Measurements from ENCODE around the gene FAN1.

The FAN1 gene

GRCh38 chr15:30926161-30926560, 22.4 kb downstream of the FAN1 start:
- FAIRE-seq (no peak), DNase-seq (ENCODE audit: insufficient read length, low spot score) (no peak)
- no peak for TF ChIP-seq POLR2A (IDR thresholded peaks at IDR 0.05; ENCODE audit: low read depth, low read length)

- DNase-seq (ENCODE audit: insufficient read length, low spot score), result no peak
- FAIRE-seq, result no peak
- no peak for TF ChIP-seq POLR2A (IDR thresholded peaks at IDR 0.05; ENCODE audit: low read depth, low read length)
These were observed 23.5 kb downstream of the FAN1 start for GRCh38 chr15:30927148-30927761.

- no peak for DNase-seq (ENCODE audit: insufficient read length, low spot score)
- TF ChIP-seq POLR2A (IDR thresholded peaks at IDR 0.05; ENCODE audit: low read depth, low read length), result no peak
- FAIRE-seq, result no peak
These were observed 24.4 kb downstream of the FAN1 start for GRCh38 chr15:30928076-30928475.

GRCh38 chr15:30929064-30929669, 25.5 kb downstream of the FAN1 start:
- no peak for TF ChIP-seq POLR2A (IDR thresholded peaks at IDR 0.05; ENCODE audit: low read depth, low read length)
- FAIRE-seq, result no peak
- DNase-seq (ENCODE audit: insufficient read length, low spot score), result no peak

- FAIRE-seq, result no peak
- no peak for TF ChIP-seq POLR2A (IDR thresholded peaks at IDR 0.05; ENCODE audit: low read depth, low read length)
- DNase-seq (ENCODE audit: insufficient read length, low spot score), result no peak
These were observed 26.3 kb downstream of the FAN1 start for GRCh38 chr15:30929982-30930381.

GRCh38 chr15:30930422-30930821, 26.7 kb downstream of the FAN1 start:
- no peak for FAIRE-seq
- no peak for TF ChIP-seq POLR2A (IDR thresholded peaks at IDR 0.05; ENCODE audit: low read depth, low read length)
- no peak for DNase-seq (ENCODE audit: insufficient read length, low spot score)

- DNase-seq (ENCODE audit: insufficient read length, low spot score) (no peak), FAIRE-seq (no peak)
- TF ChIP-seq POLR2A (IDR thresholded peaks at IDR 0.05; ENCODE audit: low read depth, low read length), result no peak
These were observed 29.6 kb downstream of the FAN1 start for GRCh38 chr15:30933293-30933692.

GRCh38 chr15:30939161-30939560, 35.4 kb downstream of the FAN1 start:
- FAIRE-seq (no peak), DNase-seq (ENCODE audit: insufficient read length, low spot score) (no peak)
- no peak for TF ChIP-seq POLR2A (IDR thresholded peaks at IDR 0.05; ENCODE audit: low read depth, low read length)

GRCh38 chr15:30940359-30940758, 36.6 kb downstream of the FAN1 start:
- no peak for FAIRE-seq
- DNase-seq (ENCODE audit: insufficient read length, low spot score), result no peak

GRCh38 chr15:30941520-30941919, 37.8 kb downstream of the FAN1 start:
- no peak for TF ChIP-seq POLR2A (IDR thresholded peaks at IDR 0.05; ENCODE audit: low read depth, low read length)
- DNase-seq (ENCODE audit: insufficient read length, low spot score) (no peak), FAIRE-seq (no peak)

More at GRCh38 chr15:30940359-30940758, 36.6 kb downstream of the FAN1 start:
- no peak for TF ChIP-seq POLR2A (IDR thresholded peaks at IDR 0.05; ENCODE audit: low read depth, low read length)

GRCh38 chr15:30943654-30944335, 40.1 kb downstream of the FAN1 start:
- no peak for FAIRE-seq
- TF ChIP-seq POLR2A (IDR thresholded peaks at IDR 0.05; ENCODE audit: low read depth, low read length), result no peak
- DNase-seq (ENCODE audit: insufficient read length, low spot score), result no peak

- DNase-seq (ENCODE audit: insufficient read length, low spot score) (no peak), FAIRE-seq (peak; percentile 58)
- no peak for TF ChIP-seq POLR2A (IDR thresholded peaks at IDR 0.05; ENCODE audit: low read depth, low read length)
These were observed 49.5 kb downstream of the FAN1 start for GRCh38 chr15:30953183-30953582.

- DNase-seq (ENCODE audit: insufficient read length, low spot score) (peak; percentile 83), FAIRE-seq (peak; percentile 99)
- 0 out of 2 replicates have a peak, but pooled peaks have one; percentile 29 for TF ChIP-seq POLR2A (IDR thresholded peaks at IDR 0.05; ENCODE audit: low read depth, low read length)
These were observed 50.1 kb downstream of the FAN1 start for GRCh38 chr15:30953731-30954378.

- peak; percentile 6 for FAIRE-seq
- TF ChIP-seq POLR2A (IDR thresholded peaks at IDR 0.05; ENCODE audit: low read depth, low read length), result no peak
- DNase-seq (ENCODE audit: insufficient read length, low spot score), result no peak
These were observed 51.0 kb downstream of the FAN1 start for GRCh38 chr15:30954674-30955073.

All from H54 (cell line).